Epithelial cell of esophagus (primary cell): ENCODE measurements around the gene SEC31B.

ENCODE experiments used
- DNase-seq: peaks from one replicate; pipeline ENCODE4 v3.0.0; 2010; ENCODE audit warnings: low read depth
- H3K4me3 ChIP-seq: 2 replicates; pipeline ENCODE4 v1.5.1; 2011; ENCODE audit warnings: mild to moderate bottlenecking, low read length, control low read depth
- TF ChIP-seq, protein P1 (sequence below): IDR thresholded peaks from 2 replicates; pipeline ENCODE4 v1.5.1; 2011; ENCODE audit warnings: low read depth, mild to moderate bottlenecking, low read length, control low read depth, inconsistent platforms; ENCODE audit not compliant: insufficient read depth; ENCODE audit errors: missing control alignments

SEC31B gene

DNA sequence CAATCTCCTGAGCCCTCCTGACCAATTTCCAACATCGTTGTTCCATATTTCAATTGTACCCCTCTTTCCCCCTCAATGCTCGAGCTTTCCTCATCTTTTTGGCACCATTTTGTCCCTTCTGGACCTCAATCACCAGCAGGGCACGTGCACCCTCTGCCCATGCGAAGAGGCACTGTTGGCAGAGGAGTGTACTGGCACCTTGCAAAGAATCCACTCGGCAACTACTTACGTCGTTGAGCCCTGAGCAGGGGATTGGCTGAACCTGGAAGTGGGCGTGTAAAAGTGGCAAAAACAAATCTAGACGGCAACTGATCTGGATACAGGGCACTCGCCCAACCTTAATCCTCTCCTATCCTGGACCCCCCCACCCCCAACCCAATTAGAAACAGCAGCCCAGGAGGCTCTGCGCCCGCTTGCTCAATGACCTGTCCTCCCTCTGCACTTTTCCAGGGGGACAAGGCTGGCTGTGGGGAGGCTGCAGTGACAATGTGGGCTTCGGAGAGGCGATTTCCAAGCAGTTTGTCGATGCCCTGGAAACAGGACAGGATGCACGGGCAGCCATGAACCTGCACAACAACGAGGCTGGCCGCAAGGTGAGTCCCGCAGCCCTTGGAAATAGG lies 38.1 kb downstream of the SEC31B start:
- TF ChIP-seq, protein P1, sequence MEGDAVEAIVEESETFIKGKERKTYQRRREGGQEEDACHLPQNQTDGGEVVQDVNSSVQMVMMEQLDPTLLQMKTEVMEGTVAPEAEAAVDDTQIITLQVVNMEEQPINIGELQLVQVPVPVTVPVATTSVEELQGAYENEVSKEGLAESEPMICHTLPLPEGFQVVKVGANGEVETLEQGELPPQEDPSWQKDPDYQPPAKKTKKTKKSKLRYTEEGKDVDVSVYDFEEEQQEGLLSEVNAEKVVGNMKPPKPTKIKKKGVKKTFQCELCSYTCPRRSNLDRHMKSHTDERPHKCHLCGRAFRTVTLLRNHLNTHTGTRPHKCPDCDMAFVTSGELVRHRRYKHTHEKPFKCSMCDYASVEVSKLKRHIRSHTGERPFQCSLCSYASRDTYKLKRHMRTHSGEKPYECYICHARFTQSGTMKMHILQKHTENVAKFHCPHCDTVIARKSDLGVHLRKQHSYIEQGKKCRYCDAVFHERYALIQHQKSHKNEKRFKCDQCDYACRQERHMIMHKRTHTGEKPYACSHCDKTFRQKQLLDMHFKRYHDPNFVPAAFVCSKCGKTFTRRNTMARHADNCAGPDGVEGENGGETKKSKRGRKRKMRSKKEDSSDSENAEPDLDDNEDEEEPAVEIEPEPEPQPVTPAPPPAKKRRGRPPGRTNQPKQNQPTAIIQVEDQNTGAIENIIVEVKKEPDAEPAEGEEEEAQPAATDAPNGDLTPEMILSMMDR: no peak
- H3K4me3 ChIP-seq: peak overlapping the region; percentile 43
- DNase-seq: peak; percentile 91

DNA sequence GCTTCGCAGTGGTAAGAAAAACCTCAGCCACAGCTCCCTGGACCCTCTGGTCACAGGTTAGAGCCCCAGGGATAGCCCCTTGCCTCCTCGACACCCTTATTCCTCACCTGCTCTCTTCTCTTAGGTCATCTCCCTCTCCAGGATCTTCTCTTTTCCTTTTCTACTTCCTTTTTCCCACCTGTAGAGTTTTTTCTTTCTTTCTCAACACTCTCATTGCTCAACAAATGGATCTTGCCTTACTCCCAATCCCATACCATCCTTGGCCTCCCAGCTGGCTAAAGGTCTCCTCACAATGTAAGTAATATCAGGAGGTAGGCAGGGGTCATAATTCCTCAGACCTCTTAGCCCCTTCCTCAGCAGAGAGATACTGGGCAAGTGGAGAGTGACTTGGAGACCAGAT lies 39.7 kb downstream of the SEC31B start:
- no peak overlapping the region for H3K4me3 ChIP-seq
- no peak for DNase-seq
- TF ChIP-seq, protein P1: no peak

DNA sequence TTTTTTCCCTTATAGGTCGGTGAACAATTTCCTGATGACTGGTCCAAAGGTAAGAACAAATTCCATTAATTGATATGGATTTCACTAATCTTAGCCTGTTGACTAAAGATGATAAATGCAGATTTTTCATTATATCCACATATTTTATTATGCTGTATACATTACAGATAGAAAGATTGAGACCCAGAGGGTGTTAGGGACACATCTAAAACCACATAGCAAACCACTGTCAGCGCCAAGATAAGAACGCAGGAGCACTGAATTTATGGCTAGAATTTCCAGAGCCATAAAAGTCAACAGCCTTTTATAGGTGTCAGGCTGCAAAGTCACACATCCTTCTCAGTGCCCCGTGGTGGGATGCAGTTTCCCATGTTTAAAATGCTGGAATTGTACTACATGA lies 40.6 kb downstream of the SEC31B start:
- TF ChIP-seq, protein P1: no peak
- H3K4me3 ChIP-seq: no peak overlapping the region
- no peak for DNase-seq

DNA sequence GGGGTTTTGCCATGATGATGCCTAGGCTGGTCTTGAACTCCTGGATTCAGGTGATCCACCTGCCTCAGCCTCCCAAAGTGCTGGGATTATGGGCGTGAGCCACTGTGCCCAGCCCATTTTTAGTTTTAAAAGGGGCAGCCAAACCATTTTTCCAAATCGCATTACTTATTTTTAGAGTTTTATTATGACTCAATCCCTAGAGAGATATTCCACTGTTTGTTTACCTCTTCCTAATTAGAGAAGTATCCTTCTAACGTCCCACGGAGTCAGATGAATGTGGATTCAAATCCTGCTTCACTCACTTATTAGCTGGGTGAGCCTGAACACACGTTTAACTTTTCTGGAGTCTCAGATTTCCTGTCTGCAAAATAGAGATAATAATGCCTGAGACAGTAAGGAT lies 41.7 kb downstream of the SEC31B start:
- TF ChIP-seq, protein P1: no peak
- DNase-seq: no peak
- H3K4me3 ChIP-seq: no peak overlapping the region

DNA sequence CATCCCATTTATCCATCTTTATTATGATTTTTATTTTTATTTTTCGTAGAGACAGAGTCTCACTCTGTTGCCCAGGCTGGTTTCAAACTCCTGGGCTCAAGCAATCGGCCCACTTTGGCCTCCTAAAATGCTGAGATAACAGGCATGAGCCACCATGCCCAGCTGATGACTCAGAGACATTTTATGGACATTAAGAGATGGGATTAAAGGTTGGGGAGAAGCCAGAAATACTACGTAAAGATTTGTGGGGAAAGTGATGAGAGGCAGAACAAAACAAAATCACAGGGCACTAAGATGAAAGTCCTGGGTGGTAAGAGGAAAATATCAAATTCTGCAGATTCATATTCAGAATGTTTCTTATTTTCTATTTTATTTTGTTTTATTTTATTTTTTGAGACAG lies 49.3 kb downstream of the SEC31B start:
- TF ChIP-seq, protein P1: no peak
- peak; percentile 30 for DNase-seq
- no peak overlapping the region for H3K4me3 ChIP-seq

DNA sequence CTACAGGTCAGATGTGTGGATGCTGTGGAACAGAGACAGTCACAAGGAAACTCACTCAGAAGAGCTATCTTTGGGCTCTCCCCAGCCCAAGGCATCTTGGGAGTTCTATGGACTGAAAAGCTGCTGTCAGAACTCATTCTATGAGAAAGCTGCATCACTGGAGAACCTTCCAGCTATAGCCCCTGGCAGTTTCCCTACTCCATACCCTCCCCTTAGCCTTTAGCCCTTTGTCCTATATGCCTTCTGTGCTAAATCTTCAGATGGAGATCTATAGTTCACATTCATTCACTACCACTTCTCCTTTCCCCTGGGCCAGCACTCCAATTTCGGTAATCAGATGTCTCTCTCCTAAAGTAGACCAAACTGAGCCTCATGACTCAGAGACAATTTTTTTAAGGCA lies 49.9 kb downstream of the SEC31B start:
- no peak for DNase-seq
- no peak overlapping the region for H3K4me3 ChIP-seq
- TF ChIP-seq, protein P1: no peak

DNA sequence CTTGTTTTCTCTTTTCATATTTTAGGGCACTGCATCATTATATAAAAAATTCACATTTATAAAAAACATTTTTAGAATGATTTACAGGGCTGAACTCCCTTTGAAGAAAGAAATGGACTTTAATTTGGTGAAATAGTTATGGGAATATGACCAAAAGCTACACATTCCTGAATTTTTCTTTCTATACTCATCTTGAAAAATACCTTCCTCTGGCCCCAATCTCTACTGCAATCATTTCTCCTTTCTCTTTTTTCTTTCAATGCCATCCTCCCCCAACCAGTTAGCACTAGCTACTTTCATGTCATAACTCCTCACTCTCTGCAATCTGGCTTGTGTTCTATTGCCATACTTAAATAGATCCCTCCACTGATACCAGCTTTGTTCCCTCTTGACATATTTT lies 50.7 kb downstream of the SEC31B start:
- H3K4me3 ChIP-seq: no peak overlapping the region
- DNase-seq: no peak
- TF ChIP-seq, protein P1: no peak
